ENCODE results near the gene COL19A1.

Gene COL19A1

DNA sequence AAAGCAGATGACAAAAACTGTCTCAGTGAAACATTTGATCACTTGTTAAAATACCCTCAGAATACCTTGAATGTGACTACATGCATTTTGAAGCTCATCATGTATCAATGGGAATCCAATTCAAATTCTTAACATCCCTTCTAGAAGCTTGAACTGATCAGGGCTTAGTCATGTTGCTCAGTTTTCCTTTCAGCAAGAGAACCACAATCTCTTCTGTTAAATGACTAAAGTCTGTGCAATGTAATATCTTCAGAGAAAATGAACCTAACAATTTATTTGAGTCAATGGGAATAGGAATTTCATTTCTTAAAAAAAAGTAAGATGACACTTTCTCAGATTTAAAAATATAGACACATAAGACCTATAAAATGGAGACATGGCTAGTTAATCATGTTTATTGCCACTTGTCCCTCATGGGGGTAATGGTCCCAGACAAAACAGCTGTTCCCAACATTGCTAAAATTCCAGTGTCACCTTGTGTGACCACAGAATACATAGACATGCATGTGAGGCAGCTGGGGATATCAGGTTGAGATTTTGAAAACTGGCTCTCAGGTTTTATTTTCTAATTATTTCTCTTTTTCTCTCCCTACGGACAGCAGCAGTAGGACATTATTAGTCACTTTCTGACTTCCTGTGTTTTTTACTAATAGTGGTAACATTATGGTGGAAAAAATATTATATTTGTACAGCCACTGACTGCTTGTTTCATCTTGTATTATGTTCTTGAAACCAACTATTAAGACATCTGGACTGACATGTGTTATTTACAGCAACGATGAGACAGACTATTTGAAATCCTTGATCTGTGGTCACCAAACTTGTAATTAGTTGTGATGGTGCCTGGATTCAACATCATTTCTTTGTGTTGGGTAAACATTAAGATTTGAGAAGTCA is 244.0 kb downstream of the COL19A1 start:
- no peak for DNase-seq
- H3K4me1 Mint-ChIP-seq = no peaks in the 10 kb centered on the region
- no peak overlapping the region for H3K4me3 Mint-ChIP-seq
- no peaks in the 10 kb centered on the region for H3K9me3 Mint-ChIP-seq
- CTCF ChIA-PET = no interaction called here
- H3K27me3 Mint-ChIP-seq = peaks cover 4% of the 10 kb centered on the region
- H3K27ac Mint-ChIP-seq = no peak overlapping the region
- no peaks in the 10 kb centered on the region for H3K36me3 Mint-ChIP-seq

DNA sequence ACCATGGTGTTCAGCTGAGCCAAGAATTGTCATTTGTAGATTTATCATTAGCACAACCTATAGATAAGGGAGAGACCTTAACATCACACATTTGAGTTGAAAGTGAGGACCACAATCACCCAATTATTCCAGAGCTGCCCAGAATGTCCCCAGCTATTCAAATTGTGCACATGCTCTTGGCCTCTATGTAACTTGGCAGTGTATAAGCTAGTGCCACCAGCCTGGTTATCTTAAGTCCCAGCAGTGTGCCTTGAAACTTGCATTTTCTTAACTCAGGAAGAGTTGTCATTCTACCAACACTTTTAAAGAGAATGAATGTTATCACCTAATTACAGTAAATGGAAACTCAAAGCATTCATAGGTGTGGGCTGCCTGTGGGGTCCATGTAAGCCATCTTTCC is 245.4 kb downstream of the COL19A1 start:
- Mint-ChIP-seq H3K27me3 (peaks cover 8% of the 10 kb centered on the region), H3K27ac (no peak overlapping the region), H3K4me3 (no peak overlapping the region), H3K9me3 (no peaks in the 10 kb centered on the region), H3K36me3 (no peaks in the 10 kb centered on the region), H3K4me1 (no peaks in the 10 kb centered on the region)
- CTCF ChIA-PET = interaction anchor here (0.6 kb wide), 1 partner anchor 382 kb away, joined by 3 read pairs; no protein-coding TSS in a partner anchor
- DNase-seq = no peak

DNA sequence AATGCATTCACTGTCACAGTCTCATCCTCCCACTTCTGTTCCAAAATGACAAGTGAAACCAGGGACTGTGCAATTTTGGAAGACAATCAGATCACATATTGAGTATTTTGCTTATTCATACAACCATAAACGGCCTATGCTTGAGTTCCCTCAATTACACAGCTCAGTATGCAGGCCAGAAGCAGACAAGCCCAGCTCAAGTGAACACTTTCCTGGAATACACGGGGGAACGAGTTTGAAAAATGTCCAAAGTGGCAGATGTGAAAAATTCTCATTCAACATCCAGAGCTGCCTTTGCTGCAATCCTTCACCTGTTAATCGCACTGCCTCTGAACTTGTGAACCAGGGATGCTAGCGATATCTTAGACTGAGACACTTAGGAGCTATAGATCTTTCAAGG is 246.4 kb downstream of the COL19A1 start:
- CTCF ChIA-PET = no interaction called here
- no peaks in the 10 kb centered on the region for H3K36me3 Mint-ChIP-seq
- no peaks in the 10 kb centered on the region for H3K4me1 Mint-ChIP-seq
- H3K27ac Mint-ChIP-seq = no peak overlapping the region
- no peaks in the 10 kb centered on the region for H3K9me3 Mint-ChIP-seq
- peaks cover 8% of the 10 kb centered on the region for H3K27me3 Mint-ChIP-seq
- no peak overlapping the region for H3K4me3 Mint-ChIP-seq
- DNase-seq = no peak

GRCh38 chr6:70113171-70113570 is 246.8 kb downstream of the COL19A1 start:
- H3K4me3 Mint-ChIP-seq = no peak overlapping the region
- peaks cover 8% of the 10 kb centered on the region for H3K27me3 Mint-ChIP-seq
- DNase-seq = no peak
- H3K9me3 Mint-ChIP-seq = no peaks in the 10 kb centered on the region
- H3K36me3 Mint-ChIP-seq = no peaks in the 10 kb centered on the region
- H3K27ac Mint-ChIP-seq = no peak overlapping the region
- no peaks in the 10 kb centered on the region for H3K4me1 Mint-ChIP-seq
- CTCF ChIA-PET = no interaction called here

- no peak for DNase-seq
- no peak overlapping the region for H3K27ac Mint-ChIP-seq
- CTCF ChIA-PET = no interaction called here
Measured at GRCh38 chr6:70118670-70119069, 252.3 kb downstream of the COL19A1 start.

GRCh38 chr6:70119218-70119835 is 253.0 kb downstream of the COL19A1 start:
- CTCF ChIA-PET = no interaction called here
- Mint-ChIP-seq H3K4me3 (no peak overlapping the region), H3K9me3 (no peaks in the 10 kb centered on the region), H3K27ac (no peak overlapping the region), H3K36me3 (no peaks in the 10 kb centered on the region), H3K27me3 (peaks cover 4% of the 10 kb centered on the region), H3K4me1 (no peaks in the 10 kb centered on the region)
- DNase-seq = no peak

More at GRCh38 chr6:70118670-70119069, 252.3 kb downstream of the COL19A1 start:
- H3K4me1 Mint-ChIP-seq = no peaks in the 10 kb centered on the region
- H3K4me3 Mint-ChIP-seq = no peak overlapping the region
- peaks cover 5% of the 10 kb centered on the region for H3K27me3 Mint-ChIP-seq
- H3K9me3 Mint-ChIP-seq = no peaks in the 10 kb centered on the region
- no peaks in the 10 kb centered on the region for H3K36me3 Mint-ChIP-seq

DNA sequence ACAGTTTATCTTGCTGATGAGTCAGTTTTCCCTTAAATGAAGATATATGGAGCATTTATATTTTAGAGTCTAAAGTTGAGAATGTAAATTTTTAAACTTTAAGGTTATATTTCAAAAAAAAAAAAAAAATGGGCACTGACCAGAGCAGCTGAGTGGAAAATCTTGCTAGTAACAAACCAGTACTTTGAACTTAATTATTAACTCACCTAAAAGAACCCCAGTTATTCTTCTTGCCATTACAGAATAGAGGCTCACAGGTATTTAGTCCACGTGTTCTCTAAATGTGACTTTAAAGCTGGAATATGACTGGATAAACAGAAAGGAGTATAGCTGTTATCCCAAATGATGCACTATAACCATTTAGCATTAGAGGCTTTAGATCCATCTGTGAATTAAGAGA is 258.1 kb downstream of the COL19A1 start:
- H3K9me3 Mint-ChIP-seq = no peaks in the 10 kb centered on the region
- no peaks in the 10 kb centered on the region for H3K4me1 Mint-ChIP-seq
- CTCF ChIA-PET = no interaction called here
- H3K27me3 Mint-ChIP-seq = no peaks in the 10 kb centered on the region
- no peak overlapping the region for H3K4me3 Mint-ChIP-seq
- no peak for DNase-seq
- no peaks in the 10 kb centered on the region for H3K36me3 Mint-ChIP-seq
- H3K27ac Mint-ChIP-seq = no peak overlapping the region

GRCh38 chr6:70124882-70125545 is 258.7 kb downstream of the COL19A1 start:
- CTCF ChIA-PET = no interaction called here
- H3K36me3 Mint-ChIP-seq = no peaks in the 10 kb centered on the region
- no peak overlapping the region for H3K4me3 Mint-ChIP-seq
- H3K27ac Mint-ChIP-seq = no peak overlapping the region
- no peaks in the 10 kb centered on the region for H3K9me3 Mint-ChIP-seq
- H3K4me1 Mint-ChIP-seq = no peaks in the 10 kb centered on the region
- H3K27me3 Mint-ChIP-seq = no peaks in the 10 kb centered on the region
- DNase-seq = no peak

DNA sequence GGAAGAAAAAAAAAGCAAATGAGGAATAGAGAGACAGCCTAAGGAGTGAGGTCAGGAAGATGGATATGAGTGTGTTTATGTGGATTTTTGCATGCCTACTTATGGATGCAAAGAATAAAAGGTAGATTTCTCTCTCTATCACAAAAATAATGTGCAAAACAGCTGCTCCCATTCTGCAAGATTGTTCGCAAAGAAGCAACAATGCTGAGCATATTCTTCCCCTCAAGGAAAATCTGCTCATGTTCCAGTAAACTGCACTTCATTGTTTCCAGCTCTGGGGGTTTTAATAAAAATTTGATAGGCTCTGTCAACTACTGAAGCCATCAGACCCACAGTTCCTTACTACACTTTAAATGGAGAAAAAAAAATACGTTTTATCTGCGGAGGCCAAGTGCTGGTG is 259.2 kb downstream of the COL19A1 start:
- no peaks in the 10 kb centered on the region for H3K4me1 Mint-ChIP-seq
- no peak overlapping the region for H3K4me3 Mint-ChIP-seq
- H3K9me3 Mint-ChIP-seq = no peaks in the 10 kb centered on the region
- CTCF ChIA-PET = no interaction called here
- DNase-seq = no peak
- no peaks in the 10 kb centered on the region for H3K27me3 Mint-ChIP-seq
- H3K27ac Mint-ChIP-seq = no peak overlapping the region
- H3K36me3 Mint-ChIP-seq = no peaks in the 10 kb centered on the region

DNA sequence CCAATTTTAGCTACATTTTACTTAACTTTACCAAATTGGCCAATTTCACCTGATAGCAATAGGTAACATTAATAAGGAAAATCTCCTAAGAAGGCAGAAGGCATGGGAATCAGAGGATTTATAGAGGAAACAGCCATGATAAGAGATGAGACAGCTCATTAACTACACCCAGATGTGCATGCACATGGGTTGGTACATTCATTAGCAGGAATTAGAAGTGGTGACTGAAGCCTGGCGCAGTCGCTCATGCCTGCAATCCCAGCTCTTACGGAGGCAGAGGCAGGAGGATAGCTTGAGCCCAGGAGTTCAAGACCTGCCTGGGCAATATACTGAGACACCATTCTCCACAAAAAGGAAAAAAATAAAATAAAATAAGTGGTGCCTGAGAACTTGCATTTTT is 263.0 kb downstream of the COL19A1 start:
- Mint-ChIP-seq H3K36me3 (no peaks in the 10 kb centered on the region), H3K27ac (no peak overlapping the region), H3K27me3 (no peaks in the 10 kb centered on the region), H3K4me1 (no peaks in the 10 kb centered on the region), H3K9me3 (no peaks in the 10 kb centered on the region), H3K4me3 (no peak overlapping the region)
- no peak for DNase-seq
- CTCF ChIA-PET = no interaction called here

DNA sequence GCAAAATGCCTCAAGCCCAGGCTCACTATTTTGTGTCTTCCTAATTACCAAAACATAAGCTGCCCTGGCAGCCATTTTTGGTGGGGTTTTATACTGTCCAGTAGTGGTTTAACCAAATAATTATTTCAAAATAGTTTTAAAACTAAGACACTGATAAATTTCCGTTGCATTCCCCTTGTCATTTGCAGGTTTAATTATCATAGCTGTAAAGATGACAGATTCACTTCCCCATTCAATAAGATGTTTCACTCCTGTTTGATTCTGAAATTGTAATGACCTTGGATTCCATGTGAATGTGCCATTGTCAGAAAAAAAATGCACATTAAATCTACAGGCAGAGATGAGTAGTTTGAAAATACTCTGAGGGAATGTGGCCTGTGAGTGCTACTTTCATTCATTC is 264.5 kb downstream of the COL19A1 start:
- Mint-ChIP-seq H3K4me3 (no peak overlapping the region), H3K27me3 (no peaks in the 10 kb centered on the region), H3K27ac (no peak overlapping the region), H3K4me1 (no peaks in the 10 kb centered on the region), H3K36me3 (no peaks in the 10 kb centered on the region), H3K9me3 (no peaks in the 10 kb centered on the region)
- CTCF ChIA-PET = no interaction called here
- no peak for DNase-seq

GRCh38 chr6:70131528-70131927 is 265.2 kb downstream of the COL19A1 start:
- no peak overlapping the region for H3K27ac Mint-ChIP-seq
- CTCF ChIA-PET = no interaction called here
- H3K4me1 Mint-ChIP-seq = no peaks in the 10 kb centered on the region
- no peak overlapping the region for H3K4me3 Mint-ChIP-seq
- H3K36me3 Mint-ChIP-seq = no peaks in the 10 kb centered on the region
- no peak for DNase-seq
- no peaks in the 10 kb centered on the region for H3K27me3 Mint-ChIP-seq
- no peaks in the 10 kb centered on the region for H3K9me3 Mint-ChIP-seq

DNA sequence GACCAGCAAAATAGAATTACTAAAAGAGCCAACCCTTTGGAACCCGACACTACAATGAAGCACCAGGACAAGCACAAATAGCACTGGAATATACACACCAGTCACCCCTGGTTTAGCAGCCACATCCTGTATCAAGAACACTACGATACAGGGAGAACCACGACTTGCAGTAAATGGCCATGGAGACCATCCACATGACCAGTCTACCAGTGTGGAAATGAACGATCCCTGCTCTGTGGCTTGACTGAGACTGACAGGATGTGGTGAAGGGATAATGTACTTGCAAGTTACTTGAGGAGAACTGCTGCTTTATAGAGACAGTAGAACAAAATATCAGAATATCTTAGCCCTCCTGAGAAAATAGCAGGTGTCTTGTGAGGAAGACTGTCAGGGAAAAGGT is 266.9 kb downstream of the COL19A1 start:
- Mint-ChIP-seq H3K4me3 (no peak overlapping the region), H3K27me3 (no peaks in the 10 kb centered on the region), H3K27ac (no peak overlapping the region), H3K9me3 (no peaks in the 10 kb centered on the region), H3K4me1 (no peaks in the 10 kb centered on the region), H3K36me3 (no peaks in the 10 kb centered on the region)
- CTCF ChIA-PET = no interaction called here
- no peak for DNase-seq

DNA sequence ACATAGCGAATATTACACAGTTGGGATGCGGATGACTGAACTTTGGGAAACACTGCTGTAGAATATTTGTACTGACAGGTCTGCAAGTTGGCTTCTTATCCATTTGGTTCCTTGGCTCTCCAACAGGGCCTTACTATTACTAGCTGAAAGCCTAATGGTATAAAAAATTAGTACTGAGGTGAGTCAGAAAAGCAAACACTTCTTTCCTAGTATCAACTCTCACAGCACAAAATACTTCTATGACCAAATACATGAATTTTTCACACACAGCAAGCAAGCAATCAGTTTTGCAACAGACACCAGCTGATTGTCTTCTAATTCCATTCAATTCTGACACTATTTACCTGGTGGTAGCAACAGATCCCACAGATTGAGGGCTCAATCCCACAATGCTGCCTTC is 268.2 kb downstream of the COL19A1 start:
- Mint-ChIP-seq H3K27ac (no peak overlapping the region), H3K9me3 (no peaks in the 10 kb centered on the region), H3K4me1 (no peaks in the 10 kb centered on the region), H3K27me3 (peaks cover 6% of the 10 kb centered on the region), H3K4me3 (no peak overlapping the region), H3K36me3 (no peaks in the 10 kb centered on the region)
- CTCF ChIA-PET = interaction anchor here (0.6 to 0.7 kb wide), 2 partner anchors 8 to 175 kb away, joined by 3 read pairs; no protein-coding TSS in a partner anchor
- DNase-seq = no peak

All from activated naive CD4-positive, alpha-beta T cell treated with anti-CD3 and anti-CD28 coated beads, Interleukin-2, amount 10 ng/mL, durations not matched to agents 7 days and 5 days (primary cell).